Endothelial cell of umbilical vein (primary cell): Measurements from ENCODE around the gene AWAT2. TPM values are rescaled to one million over a fixed set of nuclear protein-coding genes. Genes with fewer than 3 reads are reported as not detected.

Experiments used
- BruUV-seq: library from RNA; stranded (reverse); fragments of 400-500 nt; replicated peaks from 2 replicates; lab custom pipeline; 2021; lab: Mats Ljungman, UMichigan
- CTCF ChIA-PET: fragments of 300-600, 350-600 bp; sonication (Branson Sonifier 250); formaldehyde crosslinking; loops from one replicate; lab custom pipeline; 2021; ENCODE audit warnings: antibody characterized with exemption, inconsistent platforms; lab: Charles Lee
- POLR2A ChIA-PET: fragments of 300-600, 350-600 bp; sonication (Branson Sonifier 250); formaldehyde crosslinking; loops from one replicate; lab custom pipeline; 2021; ENCODE audit warnings: antibody characterized with exemption, inconsistent platforms; lab: Charles Lee
- DNase-seq: peaks from one replicate; pipeline ENCODE4 v3.0.0-alpha.2; 2011; ENCODE audit warnings: low read depth, low spot score
- FAIRE-seq: peaks from 2 replicates; lab custom pipeline; 2011; peaks lifted over from hg19 to GRCh38; lab: Jason Lieb, UNC
- H2AFZ ChIP-seq: 2 replicates; pipeline ENCODE4 v1.6.0; 2012; ENCODE audit warnings: low read depth, low read length, control low read depth, inconsistent platforms
- H3K27ac ChIP-seq: 2 replicates; pipeline ENCODE4 v1.5.1; 2011; ENCODE audit warnings: low read depth, mild to moderate bottlenecking, control low read depth, low read length, moderate library complexity; ENCODE audit not compliant: insufficient read depth
- H3K27me3 ChIP-seq, 2 experiments: 2 replicates each; pipeline versions ENCODE4 v1.6.0 to v1.6.1; 2011; ENCODE audit warnings: low read length in 2 of 2, mixed read lengths in 1 of 2; ENCODE audit not compliant: control insufficient read depth in 2 of 2, insufficient read depth in 2 of 2
- H3K36me3 ChIP-seq, 2 experiments: 2 replicates in 1 of 2; 3 replicates in 1 of 2; pipeline ENCODE4 v1.5.1; 2011; ENCODE audit warnings: low read length in 2 of 2, mild to moderate bottlenecking in 1 of 2, moderate library complexity in 1 of 2; ENCODE audit not compliant: control insufficient read depth in 2 of 2, insufficient read depth in 2 of 2; ENCODE audit errors: extremely low read depth in 1 of 2
- H3K4me1 ChIP-seq: 3 replicates; pipeline ENCODE4 v1.5.1; 2011; ENCODE audit warnings: mild to moderate bottlenecking, low read length; ENCODE audit not compliant: control insufficient read depth, insufficient read depth; ENCODE audit errors: extremely low read depth
- H3K4me2 ChIP-seq: 2 replicates; pipeline ENCODE4 v1.6.1; 2011; ENCODE audit warnings: low read length, control low read depth, mixed read lengths; ENCODE audit not compliant: insufficient read depth
- H3K4me3 ChIP-seq, 3 experiments: fragments of 200-600 bp in 1 of 3; sonication (generic), shearing (Covaris generic) in 1 of 3; replicated peaks in 1 of 3; 2 replicates each; pipeline ENCODE4 v1.5.1; 2011 to 2016; ENCODE audit warnings: control low read depth in 3 of 3, low read length in 3 of 3, mild to moderate bottlenecking in 2 of 3, inconsistent platforms in 1 of 3, low read depth in 1 of 3, moderate library complexity in 1 of 3; ENCODE audit not compliant: insufficient read depth in 1 of 3
- H3K79me2 ChIP-seq: 2 replicates; pipeline ENCODE4 v1.6.0; 2012; ENCODE audit warnings: low read length, inconsistent platforms; ENCODE audit not compliant: control insufficient read depth, insufficient read depth
- H3K9ac ChIP-seq: replicated peaks from 2 replicates; pipeline ENCODE3; 2011; ENCODE audit warnings: low read length, control low read depth; ENCODE audit not compliant: insufficient read depth; ENCODE audit errors: extremely low read depth
- H3K9me1 ChIP-seq: replicated peaks from 3 replicates; pipeline ENCODE4 v1.6.0; 2011; ENCODE audit warnings: mild to moderate bottlenecking, low read length; ENCODE audit not compliant: control insufficient read depth, insufficient read depth; ENCODE audit errors: extremely low read depth
- H3K9me3 ChIP-seq: replicated peaks from 2 replicates; pipeline ENCODE4 v1.5.1; 2012; ENCODE audit warnings: low read length, inconsistent platforms; ENCODE audit not compliant: control insufficient read depth, insufficient read depth
- H4K20me1 ChIP-seq: replicated peaks from 2 replicates; pipeline ENCODE3; 2011; ENCODE audit warnings: mild to moderate bottlenecking, low read length; ENCODE audit not compliant: control insufficient read depth, insufficient read depth; ENCODE audit errors: extremely low read depth
- CTCF ChIP-seq, 2 donors: IDR thresholded peaks; 1 replicate in 1 of 2; 2 replicates in 1 of 2; pipeline ENCODE4 v1.5.1; 2011; ENCODE audit warnings: low read length in 2 of 2, mild to moderate bottlenecking in 2 of 2, moderate library complexity in 2 of 2, control low read depth in 1 of 2, inconsistent platforms in 1 of 2, low read depth in 1 of 2; ENCODE audit not compliant: insufficient read depth in 1 of 2; ENCODE audit errors: extremely low read depth in 1 of 2
- EZH2 ChIP-seq: IDR thresholded peaks from 2 replicates; pipeline ENCODE4 v1.6.1; 2012; ENCODE audit warnings: borderline replicate concordance, low read depth, mild to moderate bottlenecking, moderate library complexity, low read length, inconsistent platforms; ENCODE audit not compliant: severe bottlenecking
- FOS ChIP-seq: IDR thresholded peaks from 2 replicates; pipeline ENCODE4 v1.6.1; 2011; ENCODE audit warnings: mild to moderate bottlenecking, low read length, moderate library complexity, borderline replicate concordance; ENCODE audit not compliant: insufficient read depth
- GATA2 ChIP-seq: IDR thresholded peaks from 2 replicates; pipeline ENCODE4 v1.7.0; 2011; ENCODE audit warnings: low read depth, mild to moderate bottlenecking, moderate library complexity, mixed read lengths, low read length; ENCODE audit not compliant: insufficient read length, insufficient read depth
- JUN ChIP-seq: IDR thresholded peaks from 2 replicates; pipeline ENCODE4 v1.6.1; 2011; ENCODE audit warnings: borderline replicate concordance, low read depth; ENCODE audit not compliant: insufficient read length, insufficient read depth
- MAX ChIP-seq: IDR thresholded peaks from 2 replicates; pipeline ENCODE4 v1.6.1; 2011; ENCODE audit not compliant: insufficient read depth, insufficient read length
- MYC ChIP-seq: IDR thresholded peaks from one replicate; pipeline ENCODE4 v1.6.1; 2011; ENCODE audit warnings: mild to moderate bottlenecking, low read depth, low read length
- POLR2A ChIP-seq: IDR thresholded peaks from 2 replicates; pipeline ENCODE4 v1.6.1; 2012; ENCODE audit warnings: low read depth, mild to moderate bottlenecking, control low read depth, low read length
- POLR2AphosphoS5 ChIP-seq: IDR thresholded peaks from 2 replicates; pipeline ENCODE4 v1.6.1; 2012; ENCODE audit warnings: low read depth, mild to moderate bottlenecking, control low read depth, low read length, moderate library complexity; ENCODE audit not compliant: insufficient read depth
- dilution Hi-C: fragments of 300-500 bp; cut with MboI; formaldehyde crosslinking; loops from one replicate; pipeline ENCODE4 v1.15.0; 2019; ENCODE audit warnings: low sequenced_read_pairs; ENCODE audit not compliant: extremely low pct_ligation_motif_present
- intact Hi-C: fragments of 100-400 bp; cut with micrococcal nuclease; formaldehyde crosslinking; loops from one replicate; pipeline ENCODE4 v1.10.0; 2022
- polyA plus RNA-seq, 4 experiments: library from polyadenylated mRNA; depleted of rRNA in 3 of 4; stranded (reverse) in 3 of 4; unstranded in 1 of 4; fragments of >200 nt; gene quantifications; 2 replicates each; pipeline versions ENCODE4 v1.2.1 to v1.2.3, GENCODE V29; 2011 to 2012; ENCODE audit warnings: missing spikeins in 1 of 4
- total RNA-seq: library from RNA; stranded (reverse); gene quantifications from 2 replicates; pipeline ENCODE4 v1.2.3, GENCODE V29; 2021

AWAT2 gene
- total and polyA plus RNA-seq, 2 donors (not counting 3 experiments of a cell fraction or from before 2014, with no cell fraction given): 0.20 to 0.29 TPM

- H3K9ac ChIP-seq: no peak overlapping the region
- no peaks in the 10 kb centered on the region for H3K9me1 ChIP-seq
- H3K4me2 ChIP-seq: no peak overlapping the region
- dilution Hi-C loops: no loop called here
- no peaks in the 10 kb centered on the region for H3K9me3 ChIP-seq
- H2AFZ ChIP-seq: no peak overlapping the region
- FAIRE-seq (no peak), DNase-seq (no peak)
- BruUV-seq: no TSS peak
- H3K79me2 ChIP-seq: no peaks in the 10 kb centered on the region
- no peaks in the 10 kb centered on the region for H3K27me3 ChIP-seq
- CTCF ChIA-PET: no interaction called here
- no peak overlapping the region for H3K4me3 ChIP-seq
- H3K27ac ChIP-seq: no peak overlapping the region
- TF ChIP-seq JUN (no peak), MYC (no peak), GATA2 (no peak), MAX (no peak), FOS (no peak), EZH2 (no peak), CTCF (IDR thresholded peaks at IDR 0.05; ENCODE audit: extremely low read depth in 1 of 2, insufficient read depth in 1 of 2, low read depth in 1 of 2, low read length in 2 of 2) (no peak), POLR2AphosphoS5 (no peak), POLR2A (no peak)
- POLR2A ChIA-PET: no interaction called here
- H4K20me1 ChIP-seq: no peaks in the 10 kb centered on the region
- intact Hi-C loops: no loop called here
- H3K4me1 ChIP-seq: peaks cover 46% of the 10 kb centered on the region
- H3K36me3 ChIP-seq: no peaks in the 10 kb centered on the region
These were observed 27.1 kb downstream of the AWAT2 start for GRCh38 chrX:70022616-70023015.
